GM18511 (cell line): ENCODE measurements around the gene PDGFD.
"Not testable (repeated sequence)": the region's sequence is repeated elsewhere in the genome, so short reads cannot be mapped to it uniquely, and the experiment has no call there.

Experiments
- ATAC-seq: cut with Tn5 transposase; IDR thresholded peaks from one replicate; pipeline ENCODE4 v1.9.1; 2021; ENCODE audit warnings: mild to moderate bottlenecking, moderate library complexity; ENCODE audit not compliant: unreplicated experiment

PDGFD gene

GRCh38 chr11:104057908-104058307, 106.0 kb downstream of the PDGFD start:
- ATAC-seq = no peak

GRCh38 chr11:104055596-104055995, 108.4 kb downstream of the PDGFD start:
- ATAC-seq = no peak

- no peak for ATAC-seq
These were observed 108.9 kb downstream of the PDGFD start for GRCh38 chr11:104054911-104055529.

GRCh38 chr11:104053743-104054478, 110.0 kb downstream of the PDGFD start:
- no peak for ATAC-seq

GRCh38 chr11:104051778-104052177, 112.2 kb downstream of the PDGFD start:
- ATAC-seq = no peak

GRCh38 chr11:104049116-104049515, 114.8 kb downstream of the PDGFD start:
- no peak for ATAC-seq

GRCh38 chr11:104046858-104047257, 117.1 kb downstream of the PDGFD start:
- not testable (repeated sequence) for ATAC-seq

GRCh38 chr11:104046331-104046730, 117.6 kb downstream of the PDGFD start:
- no peak for ATAC-seq

GRCh38 chr11:104043678-104044239, 120.2 kb downstream of the PDGFD start:
- ATAC-seq = no peak

- ATAC-seq = no peak
These were observed 120.8 kb downstream of the PDGFD start for GRCh38 chr11:104043142-104043541.

GRCh38 chr11:104041792-104042191, 122.2 kb downstream of the PDGFD start:
- no peak for ATAC-seq

- ATAC-seq = no peak
These were observed 127.0 kb downstream of the PDGFD start for GRCh38 chr11:104036995-104037394.

GRCh38 chr11:104036588-104036987, 127.4 kb downstream of the PDGFD start, which contains the start of gene DDI1:
Gene DDI1 (plus strand): TSS chr11:104036640. CDS start chr11:104036823, 183 bp downstream.
- ATAC-seq = no peak

- no peak for ATAC-seq
These were observed 130.4 kb downstream of the PDGFD start for GRCh38 chr11:104033561-104033960.

- ATAC-seq = no peak
These were observed 130.8 kb downstream of the PDGFD start for GRCh38 chr11:104033134-104033533.

GRCh38 chr11:104028476-104029263, 135.3 kb downstream of the PDGFD start:
- no peak for ATAC-seq

- no peak for ATAC-seq
These were observed 139.4 kb downstream of the PDGFD start for GRCh38 chr11:104024572-104024971.

GRCh38 chr11:104015649-104016415, 148.1 kb downstream of the PDGFD start:
- peak; percentile 92 for ATAC-seq

- ATAC-seq = no peak
These were observed 152.9 kb downstream of the PDGFD start for GRCh38 chr11:104011044-104011443.

- no peak for ATAC-seq
These were observed 154.2 kb downstream of the PDGFD start for GRCh38 chr11:104009744-104010143.
